OCI-LY3 (cell line): Measurements from ENCODE around the gene GAK.
"Not testable (repeated sequence)": the region's sequence is repeated elsewhere in the genome, so short reads cannot be mapped to it uniquely, and the experiment has no call there.

Experiments
- H2AFZ ChIP-seq: fragments of 200-600, 300-600 bp; shearing (Covaris generic); 2 replicates; pipeline ENCODE4 v1.6.0; 2014; ENCODE audit warnings: antibody characterized with exemption, low read depth, low read length
- H3K27ac ChIP-seq: fragments of 200-600, 300-600 bp; sonication (generic); 2 replicates; pipeline ENCODE4 v1.5.1; 2014; ENCODE audit warnings: mild to moderate bottlenecking, low read length, moderate library complexity, mixed read lengths
- H3K27me3 ChIP-seq: fragments of 200-600, 300-600 bp; sonication (generic); 2 replicates; pipeline ENCODE4 v1.6.1; 2014; ENCODE audit warnings: low read depth, low read length, mixed read lengths
- H3K36me3 ChIP-seq: fragments of 200-600, 300-600 bp; sonication (generic); replicated peaks from 2 replicates; pipeline ENCODE3; 2014; ENCODE audit warnings: low read depth, low read length, mixed read lengths
- H3K4me1 ChIP-seq: fragments of 300-600, 200-600 bp; sonication (generic); 2 replicates; pipeline ENCODE4 v1.6.1; 2014; ENCODE audit warnings: low read length, mixed read lengths
- H3K4me2 ChIP-seq: fragments of 200-600, 300-600 bp; sonication (generic); 2 replicates; pipeline ENCODE4 v1.6.1; 2014; ENCODE audit warnings: low read length, mixed read lengths
- H3K4me3 ChIP-seq: fragments of 300-600, 200-600 bp; sonication (generic); 2 replicates; pipeline ENCODE4 v1.5.1; 2014; ENCODE audit warnings: antibody characterized with exemption, mild to moderate bottlenecking, low read length, moderate library complexity
- H3K79me2 ChIP-seq: fragments of 300-600, 200-600 bp; shearing (Covaris generic); 2 replicates; pipeline ENCODE4 v1.6.1; 2014; ENCODE audit warnings: mild to moderate bottlenecking, low read length, mixed read lengths
- H3K9ac ChIP-seq: fragments of 300-600, 200-600 bp; shearing (Covaris generic); 2 replicates; pipeline ENCODE4 v1.6.0; 2014; ENCODE audit warnings: mild to moderate bottlenecking, low read length, moderate library complexity
- H3K9me3 ChIP-seq: fragments of 200-600, 300-600 bp; shearing (Covaris generic); 2 replicates; pipeline ENCODE4 v1.6.1; 2014; ENCODE audit warnings: low read length, mixed read lengths; ENCODE audit not compliant: insufficient read depth
- H4K20me1 ChIP-seq: fragments of 200-600, 300-600 bp; sonication (generic); 2 replicates; pipeline ENCODE4 v1.6.1; 2016; ENCODE audit warnings: low read length, mixed read lengths; ENCODE audit not compliant: insufficient read depth
- CTCF ChIP-seq: fragments of 200-600, 300-600 bp; sonication (generic); IDR thresholded peaks from 2 replicates; pipeline ENCODE4 v1.5.1; 2014; ENCODE audit warnings: antibody characterized with exemption, low read length, low read depth
- EZH2phosphoT487 ChIP-seq: fragments of 200-600 bp; shearing (Covaris generic); IDR thresholded peaks from 2 replicates; pipeline ENCODE4 v1.6.1; 2018; ENCODE audit warnings: antibody characterized with exemption, mixed run types, low read depth

Gene GAK

GRCh38 chr4:808860-809570 is 123.1 kb downstream of the GAK start:
- no peak overlapping the region for H3K27ac ChIP-seq
- no peak for TF ChIP-seq EZH2phosphoT487
- no peak for TF ChIP-seq CTCF
- H3K36me3 ChIP-seq = no peaks in the 10 kb centered on the region
- no peaks in the 10 kb centered on the region for H3K79me2 ChIP-seq
- H2AFZ ChIP-seq = no peak overlapping the region
- H3K9ac ChIP-seq = no peak overlapping the region
- no peaks in the 10 kb centered on the region for H3K9me3 ChIP-seq
- H3K4me1 ChIP-seq = no peaks in the 10 kb centered on the region
- no peaks in the 10 kb centered on the region for H4K20me1 ChIP-seq
- H3K27me3 ChIP-seq = peaks cover 6% of the 10 kb centered on the region; the same call in 1 of the 2 replicates
- no peak overlapping the region for H3K4me3 ChIP-seq
- no peak overlapping the region for H3K4me2 ChIP-seq

- TF ChIP-seq CTCF (no peak), EZH2phosphoT487 (no peak)
- Histone ChIP-seq H3K79me2 (no peaks in the 10 kb centered on the region), H3K36me3 (no peaks in the 10 kb centered on the region), H2AFZ (no peak overlapping the region), H3K4me3 (no peak overlapping the region), H3K9me3 (no peaks in the 10 kb centered on the region), H3K4me2 (no peak overlapping the region), H3K27me3 (peaks cover 6% of the 10 kb centered on the region; the same call in 1 of the 2 replicates), H4K20me1 (no peaks in the 10 kb centered on the region), H3K4me1 (no peaks in the 10 kb centered on the region), H3K9ac (no peak overlapping the region), H3K27ac (no peak overlapping the region)
These were observed 124.3 kb downstream of the GAK start for GRCh38 chr4:807792-808191.

GRCh38 chr4:806979-807378 is 125.1 kb downstream of the GAK start:
- not testable (repeated sequence) for H3K9ac ChIP-seq, H3K9me3 ChIP-seq, H3K36me3 ChIP-seq, H2AFZ ChIP-seq, H3K27me3 ChIP-seq, H3K27ac ChIP-seq, H3K4me1 ChIP-seq, H4K20me1 ChIP-seq, H3K79me2 ChIP-seq, H3K4me3 ChIP-seq, H3K4me2 ChIP-seq

GRCh38 chr4:804804-805203 is 127.3 kb downstream of the GAK start:
- H2AFZ ChIP-seq = no peak overlapping the region
- no peaks in the 10 kb centered on the region for H3K79me2 ChIP-seq
- no peak overlapping the region for H3K4me3 ChIP-seq
- no peak overlapping the region for H3K27ac ChIP-seq
- no peaks in the 10 kb centered on the region for H3K4me1 ChIP-seq
- H3K9ac ChIP-seq = no peak overlapping the region
- H4K20me1 ChIP-seq = no peaks in the 10 kb centered on the region
- no peaks in the 10 kb centered on the region for H3K9me3 ChIP-seq
- TF ChIP-seq CTCF (no peak), EZH2phosphoT487 (no peak)
- H3K27me3 ChIP-seq = peaks cover 6% of the 10 kb centered on the region; the same call in 1 of the 2 replicates
- H3K4me2 ChIP-seq = no peak overlapping the region
- H3K36me3 ChIP-seq = no peaks in the 10 kb centered on the region

- H3K9ac ChIP-seq = no peak overlapping the region
- no peaks in the 10 kb centered on the region for H3K36me3 ChIP-seq
- TF ChIP-seq EZH2phosphoT487 (no peak), CTCF (no peak)
- no peak overlapping the region for H3K4me2 ChIP-seq
- no peaks in the 10 kb centered on the region for H3K79me2 ChIP-seq
- no peak overlapping the region for H3K27ac ChIP-seq
- no peak overlapping the region for H3K4me3 ChIP-seq
- H3K4me1 ChIP-seq = peaks cover 6% of the 10 kb centered on the region
- H3K9me3 ChIP-seq = no peaks in the 10 kb centered on the region
- no peak overlapping the region for H2AFZ ChIP-seq
- H3K27me3 ChIP-seq = peaks cover 6% of the 10 kb centered on the region; the same call in 1 of the 2 replicates
- no peaks in the 10 kb centered on the region for H4K20me1 ChIP-seq
These were observed 128.2 kb downstream of the GAK start for GRCh38 chr4:803884-804283.
